ENCODE results near the gene PLPPR1.
"Not testable (repeated sequence)": the region's sequence is repeated elsewhere in the genome, so short reads cannot be mapped to it uniquely, and the experiment has no call there.

The PLPPR1 gene

DNA sequence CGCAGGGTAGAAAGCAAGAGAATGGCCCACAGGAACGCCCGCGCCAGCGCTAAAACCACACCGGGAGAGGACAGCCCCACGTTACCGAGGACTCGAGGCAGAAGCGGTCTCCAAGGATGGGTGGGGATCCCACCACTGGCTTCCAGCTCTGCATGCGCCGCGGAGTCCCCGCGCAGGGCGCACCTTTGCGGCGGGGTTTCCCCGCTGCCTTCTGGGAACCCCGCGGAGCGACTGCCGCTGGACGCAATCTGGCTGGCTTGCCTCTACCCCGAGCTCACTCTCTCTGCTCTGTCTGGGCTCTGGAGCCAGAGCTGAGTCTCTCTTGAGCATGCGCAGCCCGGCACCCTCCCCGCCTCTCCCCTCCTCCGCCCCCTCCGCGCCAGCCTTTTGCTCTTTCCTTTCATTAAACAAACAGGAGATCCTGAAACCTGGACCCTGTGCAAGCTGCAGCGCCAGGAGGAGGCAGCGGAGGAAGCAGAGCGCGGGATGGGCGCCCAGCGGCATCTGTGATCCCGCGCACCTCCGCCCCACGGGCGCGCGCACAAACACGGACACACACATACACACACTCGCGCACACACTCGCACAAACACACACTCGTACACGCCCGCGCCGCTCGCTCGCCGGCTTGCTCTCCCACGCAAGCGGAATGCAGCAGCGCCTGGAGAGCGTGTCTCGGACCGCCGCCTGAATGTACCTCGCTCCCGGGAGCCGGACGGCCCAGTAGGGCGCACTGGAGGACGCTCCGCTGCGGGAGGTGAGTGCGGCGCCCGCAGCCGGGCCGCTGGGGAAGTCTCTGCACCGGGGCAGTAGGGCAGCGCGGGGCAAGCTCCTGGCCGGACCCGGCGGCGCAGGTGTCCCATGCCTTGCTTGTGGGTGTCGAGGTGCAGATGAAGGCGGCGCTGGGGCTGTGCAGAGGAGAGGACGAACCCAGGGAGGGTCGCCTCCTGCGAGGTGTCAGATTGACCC lies at the start of gene PLPPR1:
Gene PLPPR1, plus strand, starts transcription at position 382 of the 969 bp plus-strand sequence.
- peak; percentile 74 for DNase-seq

DNA sequence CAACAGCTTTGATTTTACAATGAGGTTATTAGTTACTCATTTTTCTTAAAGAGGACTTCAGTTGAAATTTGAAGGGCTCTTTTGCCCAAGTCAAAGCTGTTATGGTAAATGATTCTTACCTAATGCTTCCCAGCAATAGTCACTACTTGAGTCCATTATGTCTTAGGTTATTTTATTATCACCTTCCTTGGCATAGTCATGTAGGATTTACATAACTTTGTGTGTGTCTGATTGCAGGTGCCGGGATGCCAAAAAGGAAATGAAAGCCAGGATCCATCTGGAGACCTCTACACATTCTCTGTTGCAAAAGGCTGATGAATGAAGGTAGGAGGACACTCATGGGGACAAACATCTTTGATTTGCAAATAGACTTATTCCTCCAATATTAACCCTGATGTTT lies 38.8 kb upstream of the PLPPR1 start:
- no peak for DNase-seq

DNA sequence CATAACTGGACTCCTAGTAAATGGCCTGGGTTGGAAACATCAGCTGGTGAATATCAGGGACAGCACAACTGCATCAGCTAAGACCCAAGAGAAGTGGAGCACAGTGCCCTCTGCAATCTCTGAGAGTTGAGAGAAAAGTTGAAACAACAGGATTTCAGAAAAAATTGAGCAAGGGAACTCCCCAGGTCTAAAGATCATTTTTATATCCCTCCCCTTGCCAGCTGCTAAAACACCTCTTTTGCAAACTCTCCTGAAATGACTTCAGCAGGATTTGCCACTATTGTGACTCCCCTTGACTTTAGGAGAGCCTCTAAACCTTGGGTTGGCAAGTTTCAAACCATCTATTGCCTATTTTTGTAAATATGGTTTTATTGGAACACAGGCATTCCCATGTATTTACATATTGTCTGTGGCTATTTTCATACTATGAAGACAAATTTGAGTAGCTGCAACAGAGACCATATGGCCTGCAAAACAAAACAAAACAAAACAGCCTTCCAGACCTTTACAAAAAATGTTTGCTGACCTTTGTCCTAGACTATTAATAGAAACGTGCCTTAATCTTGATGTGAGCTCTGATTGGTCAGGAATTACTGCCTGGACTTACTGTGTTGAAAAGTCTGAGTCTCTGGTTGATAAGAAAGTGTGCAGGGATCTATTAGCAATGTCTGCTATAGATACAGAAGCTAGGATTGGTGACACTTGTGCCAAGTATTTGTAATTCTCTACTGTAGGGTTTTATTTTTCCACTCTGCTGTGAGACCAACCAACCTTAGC lies 37.7 kb upstream of the PLPPR1 start:
- DNase-seq, result no peak

DNA sequence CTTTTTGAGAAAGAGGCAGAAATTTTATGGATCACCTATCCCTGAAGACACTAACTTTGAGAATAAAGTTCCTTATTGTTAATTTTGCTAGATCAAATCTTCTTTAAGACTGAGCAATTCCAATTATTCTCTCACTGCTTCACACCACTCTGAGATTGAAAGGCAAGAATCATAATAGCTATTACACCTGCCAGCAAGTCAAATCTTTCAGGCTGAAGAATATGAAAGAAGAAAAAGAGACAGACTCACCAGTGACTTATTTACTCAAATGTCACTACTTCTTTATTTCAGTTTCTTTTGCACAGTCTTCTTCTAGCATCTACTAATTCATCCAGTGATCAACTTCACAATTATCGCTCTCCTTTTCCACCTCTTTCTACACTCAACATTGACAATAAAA lies 35.9 kb upstream of the PLPPR1 start:
- DNase-seq, result no peak

DNA sequence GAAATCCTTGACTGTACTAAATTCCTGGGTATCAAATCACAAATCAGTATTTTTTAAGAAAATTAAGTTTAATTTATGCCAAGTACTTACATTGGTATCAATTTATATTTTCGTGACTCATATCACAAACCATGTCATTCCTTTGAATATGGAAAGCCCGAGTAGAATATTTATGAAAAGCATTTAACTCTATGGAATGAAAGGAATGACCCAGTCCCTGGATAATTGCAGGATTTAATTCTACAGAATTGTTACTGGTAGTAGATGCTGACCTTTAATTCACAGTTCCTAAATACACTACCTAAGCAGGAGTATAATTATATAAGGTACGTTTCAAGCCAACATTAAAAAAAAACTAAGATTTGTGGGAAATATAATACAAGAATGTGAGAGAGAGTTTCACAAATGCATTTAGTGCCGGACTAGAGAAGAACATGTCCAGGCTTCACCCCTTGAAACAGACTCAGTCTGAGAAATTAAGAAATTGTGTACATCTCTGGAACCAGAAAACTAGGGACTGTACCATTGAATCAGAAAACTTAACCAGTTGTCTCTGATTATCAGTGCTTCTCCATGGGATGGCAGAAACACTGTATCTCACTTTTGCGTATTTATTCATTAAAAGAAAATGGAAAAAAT lies 28.5 kb upstream of the PLPPR1 start:
- DNase-seq, result no peak

DNA sequence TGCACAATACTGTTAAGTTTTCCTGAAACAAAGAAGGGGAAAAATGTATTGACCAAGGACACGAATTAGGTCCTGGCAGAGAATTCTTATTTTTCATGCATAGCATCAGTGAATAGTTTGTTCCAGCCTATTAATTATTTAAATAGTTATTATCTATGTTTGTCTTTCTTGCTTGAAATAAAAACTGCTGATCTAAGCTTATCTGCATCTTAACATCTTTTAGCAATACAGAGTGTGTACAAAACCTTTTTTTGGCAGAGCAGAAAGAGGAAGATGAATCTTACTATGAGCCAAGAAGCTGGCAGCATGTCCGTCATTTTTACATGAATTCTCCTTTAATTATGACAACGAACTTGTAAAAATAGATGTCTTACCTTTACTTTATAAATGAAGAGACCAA lies 23.3 kb upstream of the PLPPR1 start:
- DNase-seq, result no peak

DNA sequence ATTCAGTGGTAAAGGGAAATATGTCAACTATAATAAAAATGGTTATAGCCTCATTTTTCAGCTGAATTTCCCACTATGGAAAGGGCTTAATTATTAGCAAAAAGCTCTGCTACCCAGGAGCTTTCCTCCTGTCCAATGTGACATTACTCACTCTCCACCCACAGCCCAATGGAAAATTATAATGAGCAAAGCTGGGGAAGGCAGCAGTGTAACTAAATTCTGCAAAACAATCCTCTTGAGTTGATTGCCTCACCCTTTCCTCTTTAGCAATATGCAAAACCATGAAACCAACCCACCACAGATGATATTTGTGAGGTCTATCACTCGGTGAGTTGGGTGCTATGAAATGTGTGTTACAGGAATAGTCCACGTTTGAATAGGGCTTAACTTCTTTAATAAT lies 14.0 kb upstream of the PLPPR1 start:
- DNase-seq, result no peak

DNA sequence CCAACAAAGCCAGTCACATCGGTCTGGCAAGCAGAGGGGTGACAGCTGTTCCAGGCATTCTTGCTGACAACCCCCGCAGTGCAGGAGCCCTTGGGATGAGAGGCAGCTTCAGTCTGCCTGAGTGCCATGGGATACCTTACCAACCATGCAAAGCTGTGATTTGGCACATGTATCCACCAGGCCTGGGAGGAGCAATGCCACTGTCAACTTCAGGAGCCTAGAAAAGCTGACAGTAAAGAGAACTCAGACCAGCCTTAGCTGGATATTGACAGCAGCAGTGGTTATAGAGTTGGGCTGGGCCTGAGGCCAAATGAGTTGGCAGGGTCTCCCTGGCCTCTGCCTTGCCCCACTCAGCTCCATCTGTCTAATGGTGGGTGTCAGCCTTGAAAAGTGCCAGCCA lies 10.1 kb upstream of the PLPPR1 start:
- peak; percentile 64 for DNase-seq

DNA sequence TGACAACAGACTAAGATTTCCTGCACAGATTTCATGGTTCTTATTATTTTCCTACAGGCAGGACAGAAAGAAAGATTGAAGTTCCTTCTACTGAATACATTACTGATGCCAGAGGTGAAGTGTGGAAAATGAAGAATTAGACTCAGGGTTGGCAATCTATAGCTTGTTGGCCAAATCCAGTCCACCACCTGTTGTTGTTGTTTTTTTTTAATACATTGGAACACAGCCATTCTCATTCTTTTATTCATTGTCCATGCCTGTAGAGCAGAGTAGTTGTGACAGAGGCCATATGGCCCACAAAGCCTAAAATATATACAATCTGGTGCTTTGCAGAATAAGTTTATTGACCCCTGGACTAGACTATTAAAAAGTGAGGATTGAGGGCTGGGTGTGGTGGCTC lies 5.8 kb upstream of the PLPPR1 start:
- DNase-seq, result no peak

DNA sequence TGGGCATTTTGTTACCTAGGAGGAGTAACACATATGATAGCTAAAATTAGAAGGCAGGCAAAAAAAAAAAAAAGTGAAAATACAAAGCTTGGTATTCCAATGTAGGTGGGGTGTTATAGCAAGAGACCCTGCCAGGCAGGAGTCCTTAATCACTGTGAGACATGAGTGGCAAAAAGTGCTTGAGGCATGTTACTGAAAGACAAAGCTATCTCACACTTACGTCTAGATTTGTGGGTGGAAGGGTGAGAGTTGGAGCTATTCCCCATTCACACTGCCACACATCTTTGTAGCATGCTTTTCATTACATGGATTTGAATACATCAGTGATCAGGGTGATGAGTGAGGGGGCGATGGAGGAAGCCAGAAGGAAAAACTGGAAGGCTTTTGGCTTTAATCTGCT lies 2.6 kb upstream of the PLPPR1 start:
- no peak for DNase-seq

DNA sequence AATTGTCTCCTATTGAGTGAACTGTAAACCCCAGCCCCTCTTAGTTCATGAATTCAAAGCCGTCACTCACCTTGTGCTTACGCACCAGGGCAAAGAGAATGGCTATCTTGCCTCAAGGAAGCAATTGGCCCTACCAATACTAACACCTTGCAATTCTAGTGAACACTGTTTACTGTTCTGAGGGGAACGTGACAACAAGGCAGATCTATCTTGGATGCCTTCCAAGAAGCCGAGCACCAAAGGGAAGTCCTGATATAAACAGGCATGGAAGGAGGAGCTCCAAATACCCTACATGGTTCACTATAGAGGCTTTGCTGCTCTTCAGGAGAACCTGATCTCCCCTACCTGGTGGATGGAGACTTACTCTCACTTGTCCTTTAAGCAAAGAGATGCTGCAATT lies 1.7 kb upstream of the PLPPR1 start:
- DNase-seq, result peak; percentile 69

DNA sequence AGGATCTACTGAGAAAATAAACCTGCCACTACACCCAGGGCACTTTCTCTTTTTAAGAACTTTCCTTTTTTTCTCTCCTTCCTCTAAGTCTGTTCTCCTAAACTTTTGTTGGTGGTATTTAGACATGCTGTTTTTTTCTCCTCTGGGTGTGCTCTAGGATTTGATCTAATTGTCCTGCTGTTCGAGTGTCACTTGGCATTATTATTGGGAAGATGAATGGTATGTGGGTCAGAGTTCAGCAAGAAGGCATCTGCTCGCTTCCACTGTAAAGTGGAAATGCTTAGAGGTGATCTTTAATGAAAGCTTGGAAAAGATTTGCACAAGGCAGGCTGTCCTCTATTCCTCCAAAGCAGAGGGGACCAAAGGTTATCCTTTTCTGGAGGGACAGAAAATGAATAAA lies 1.3 kb upstream of the PLPPR1 start:
- no peak for DNase-seq

DNA sequence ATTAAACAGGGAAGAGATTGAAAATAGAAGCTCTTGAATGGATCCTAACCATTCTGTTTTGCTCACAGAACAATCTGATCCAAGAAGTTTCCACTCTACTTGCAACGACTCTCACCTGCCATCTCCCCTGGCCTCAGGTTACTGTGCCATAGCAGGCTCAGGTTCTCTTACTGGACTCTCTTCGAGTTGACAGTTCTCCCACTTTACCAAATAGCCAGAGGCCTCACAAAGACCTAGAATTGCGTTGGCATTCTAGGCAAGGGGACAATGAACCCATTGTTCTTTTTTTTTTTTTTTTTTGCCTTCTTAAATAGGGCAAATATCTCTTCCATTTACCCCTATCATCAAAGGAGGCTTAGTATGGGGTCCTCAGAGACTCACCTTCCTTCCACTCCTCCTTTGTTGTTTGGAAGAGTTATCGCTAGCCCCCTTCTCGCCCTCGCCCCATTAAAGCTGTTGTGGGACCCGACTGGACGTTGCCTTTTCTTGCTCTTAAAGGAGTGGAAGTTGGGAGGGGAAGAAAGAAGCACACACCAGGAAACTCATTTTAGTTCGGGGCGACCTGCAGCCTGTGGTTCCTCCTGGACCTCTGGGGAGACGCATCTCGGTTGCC lies 688 bp upstream of the PLPPR1 start:
- DNase-seq, result peak; percentile 5

DNA sequence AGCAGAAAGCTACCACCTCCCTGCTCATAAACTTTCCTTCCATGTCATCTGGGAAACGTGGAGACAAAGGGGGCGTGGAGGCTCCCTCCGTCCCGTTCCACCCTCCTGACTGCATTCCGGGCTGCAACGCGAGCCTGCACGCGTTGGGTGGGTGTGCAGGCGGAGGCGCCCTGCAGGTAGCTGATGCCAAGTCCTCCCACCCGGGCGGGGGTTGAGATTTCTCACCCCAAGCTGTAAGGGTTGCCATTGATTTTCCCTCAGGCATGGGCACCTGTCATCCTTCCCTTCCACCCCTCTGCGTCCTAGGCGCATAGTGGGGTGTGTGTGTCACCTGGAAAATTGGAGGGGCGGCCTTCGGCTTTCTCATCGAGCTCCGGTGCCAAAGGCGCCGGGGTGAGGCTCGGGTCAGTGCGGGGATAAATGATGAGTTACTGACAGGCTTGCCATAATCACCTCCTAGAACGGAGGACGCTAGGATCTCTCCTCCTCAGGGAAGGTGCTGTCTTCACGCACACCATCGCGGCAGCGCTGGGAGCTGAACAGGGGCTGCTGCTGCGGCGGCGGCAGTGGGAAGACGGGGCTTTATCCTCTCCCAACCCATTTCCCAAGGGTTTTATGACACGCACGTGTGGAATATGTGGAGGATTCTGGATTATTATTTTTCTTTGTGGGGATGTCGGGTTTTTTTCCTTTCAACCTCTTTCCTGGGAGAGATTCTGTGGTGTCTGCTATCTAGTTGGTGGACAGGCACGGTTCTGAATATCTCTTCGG lies 973 bp downstream of the PLPPR1 start:
- DNase-seq, result no peak

DNA sequence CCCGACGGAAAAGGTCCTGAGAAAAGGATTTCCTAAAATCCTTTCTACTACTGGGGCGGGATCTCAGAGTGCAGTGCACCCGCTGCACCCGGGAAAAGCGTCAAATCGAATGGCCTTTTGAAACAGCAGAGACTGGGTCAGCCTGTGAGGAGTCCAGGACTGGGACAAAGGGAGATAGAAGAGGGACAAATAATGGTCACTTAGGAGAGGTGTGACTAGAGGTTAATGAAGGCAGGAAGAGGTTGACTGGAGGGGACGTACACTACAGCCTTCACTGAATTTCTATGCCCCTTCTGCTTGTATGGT lies 1.5 kb downstream of the PLPPR1 start:
- DNase-seq, result no peak

DNA sequence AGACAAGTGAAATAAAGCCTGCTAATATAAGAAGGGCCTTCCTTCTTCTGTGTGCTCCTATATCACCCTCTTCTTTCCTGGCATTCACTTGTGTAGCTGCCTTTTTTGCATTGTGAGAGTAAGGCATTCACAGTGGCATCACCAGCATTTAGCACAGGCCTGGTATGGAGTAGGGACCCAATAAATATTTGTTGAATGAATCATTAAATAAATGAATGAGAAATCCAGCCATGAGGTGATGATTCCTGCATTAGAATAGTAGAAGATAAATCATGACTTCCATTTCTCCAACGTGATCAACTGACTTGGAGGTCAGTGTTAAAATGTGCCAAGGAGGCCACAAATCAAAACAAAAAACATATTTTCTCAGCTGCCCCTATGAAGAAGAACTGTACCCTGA lies 3.9 kb downstream of the PLPPR1 start:
- DNase-seq, result no peak

DNA sequence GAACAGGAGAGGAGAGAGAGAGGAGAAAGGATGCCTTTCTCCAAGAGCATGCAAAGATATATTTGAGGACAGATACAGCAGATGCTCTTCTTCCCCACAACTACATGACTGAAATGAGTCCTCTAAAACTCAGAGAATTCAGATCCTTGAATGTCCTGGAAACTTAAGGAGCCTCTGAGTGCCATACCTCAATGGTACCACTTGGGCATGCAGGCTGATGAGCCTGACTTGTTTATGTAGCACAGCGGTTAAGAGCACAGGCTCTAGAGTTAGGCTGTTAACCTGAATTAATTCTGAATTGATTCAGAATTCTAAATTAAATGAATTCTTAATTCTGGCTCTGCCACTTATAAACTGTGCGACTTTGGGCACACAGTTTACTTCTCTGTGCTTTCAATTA lies 5.7 kb downstream of the PLPPR1 start:
- no peak for DNase-seq

DNA sequence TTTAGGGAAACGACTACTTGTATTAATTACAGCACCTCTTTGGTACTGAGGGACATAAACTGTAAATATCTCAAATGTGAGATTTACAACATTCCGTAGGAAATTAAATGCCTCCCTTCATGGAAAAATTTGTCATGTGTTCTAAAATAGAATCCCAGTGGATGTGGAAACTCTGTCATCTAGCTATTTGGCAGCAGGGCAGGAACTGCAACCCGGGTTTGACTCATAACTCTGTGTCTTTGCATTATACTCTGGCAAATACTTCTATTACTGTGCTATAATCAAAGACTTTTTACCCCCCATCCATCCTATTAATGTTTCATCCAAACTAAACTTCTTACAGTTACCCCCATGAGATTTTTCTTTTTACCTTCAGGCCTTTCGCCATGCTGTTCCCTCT lies 6.6 kb downstream of the PLPPR1 start:
- DNase-seq, result no peak

DNA sequence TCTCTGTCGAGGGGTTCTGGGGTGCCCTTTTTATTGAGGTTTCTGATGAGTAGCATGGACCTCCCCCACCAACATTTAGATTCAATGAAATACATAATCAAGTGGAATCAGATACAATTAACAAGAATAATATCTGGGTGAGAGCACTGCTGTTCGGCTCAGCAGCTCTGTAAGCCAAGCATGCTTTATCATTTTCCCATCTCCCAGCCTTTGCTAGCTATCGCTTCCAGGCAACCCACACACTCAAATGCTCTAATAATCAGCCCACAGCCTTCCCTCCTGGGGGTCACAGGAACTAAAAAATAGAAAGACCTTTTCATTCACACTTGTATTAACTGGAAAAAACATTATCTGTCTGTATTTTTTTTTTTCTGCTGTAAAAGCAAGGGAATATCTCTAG lies 8.9 kb downstream of the PLPPR1 start:
- no peak for DNase-seq

DNA sequence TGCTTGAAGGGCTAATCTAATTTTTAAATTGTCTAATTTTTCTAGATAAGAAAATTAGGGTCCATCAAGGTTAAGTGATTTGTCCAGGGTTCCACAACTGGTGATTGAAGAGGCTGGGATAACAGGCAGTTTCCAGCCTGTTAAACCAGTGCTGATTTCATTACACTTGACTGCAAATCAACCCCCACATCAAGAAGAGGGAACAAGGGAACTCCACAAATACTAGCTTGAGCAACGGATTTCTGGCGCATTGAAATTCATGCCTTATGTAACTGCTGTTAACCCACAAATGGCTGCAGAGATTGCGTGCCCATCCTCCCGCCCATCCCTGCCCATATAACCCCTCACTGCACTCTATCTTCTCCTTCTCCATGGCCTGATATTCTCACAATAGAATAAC lies 10.0 kb downstream of the PLPPR1 start:
- DNase-seq, result no peak

DNA sequence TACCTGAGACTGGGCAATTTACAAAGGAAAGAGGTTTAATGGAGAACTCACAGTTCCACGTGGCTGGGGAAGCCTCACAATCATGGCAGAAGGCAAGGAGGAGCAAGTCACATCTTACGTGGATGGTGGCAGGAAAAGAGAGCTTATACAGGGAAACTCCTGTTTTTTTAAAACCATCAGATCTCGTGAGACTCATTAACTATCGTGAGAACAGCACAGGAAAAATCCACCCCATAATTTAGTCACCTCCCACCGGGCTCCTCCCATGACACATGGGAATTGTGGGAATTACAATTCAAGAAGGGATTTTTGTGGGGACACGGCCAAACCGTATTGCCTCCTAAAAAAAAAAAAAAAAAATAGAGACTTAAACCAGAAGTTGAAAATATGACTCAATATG lies 11.1 kb downstream of the PLPPR1 start:
- DNase-seq, result not testable (repeated sequence)

DNA sequence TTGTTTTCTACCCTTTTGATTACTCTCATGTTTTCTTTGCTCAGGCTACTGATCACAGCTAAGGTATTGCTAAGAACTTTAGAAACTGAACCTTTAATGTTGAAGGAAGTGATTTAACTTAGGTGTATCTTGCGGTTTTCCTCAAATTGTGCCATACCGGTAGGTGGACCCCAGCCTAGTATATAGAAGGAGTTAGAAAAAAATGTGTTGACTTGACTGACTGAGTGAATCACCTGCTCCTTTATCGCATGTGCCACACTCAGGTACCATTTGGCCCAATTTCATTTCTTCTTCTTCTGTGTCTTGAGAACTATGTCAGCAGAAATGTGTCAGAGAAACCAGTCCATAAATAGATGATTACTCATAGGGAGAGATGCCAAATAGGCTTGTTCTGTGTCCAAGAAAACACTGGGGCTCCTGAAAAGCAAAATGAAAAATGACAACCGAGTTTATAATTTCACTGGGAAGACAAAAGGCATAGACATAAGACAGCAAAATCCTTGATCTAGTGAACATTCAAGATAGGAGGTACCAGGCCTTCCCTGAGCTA lies 19.4 kb downstream of the PLPPR1 start:
- no peak for DNase-seq
